Activated CD4-positive, alpha-beta T cell treated with anti-CD3 and anti-CD28 coated beads, Interleukin-2, amount 10 ng/mL, durations not matched to agents 24 days and 14 days (primary cell): ENCODE measurements around the gene RPRD1A. TPM values are rescaled to one million over a fixed set of nuclear protein-coding genes. Genes with fewer than 3 reads are reported as not detected.
"Not testable (repeated sequence)": the region's sequence is repeated elsewhere in the genome, so short reads cannot be mapped to it uniquely, and the experiment has no call there.

Source experiments
- DNase-seq: peaks from one replicate; pipeline ENCODE4 v3.0.0; 2022
- H3K27ac Mint-ChIP-seq: one replicate; pipeline ENCODE4 v1.8.0; 2022; ENCODE audit warnings: mild to moderate bottlenecking, mixed read lengths
- H3K27me3 Mint-ChIP-seq: one replicate; pipeline ENCODE4 v1.8.0; 2022; ENCODE audit warnings: mixed read lengths
- H3K36me3 Mint-ChIP-seq: one replicate; pipeline ENCODE4 v1.8.0; 2022; ENCODE audit warnings: low read depth, mild to moderate bottlenecking, mixed read lengths
- H3K4me1 Mint-ChIP-seq: one replicate; pipeline ENCODE4 v1.8.0; 2021; ENCODE audit warnings: mixed read lengths
- H3K4me3 Mint-ChIP-seq: one replicate; pipeline ENCODE4 v1.8.0; 2022; ENCODE audit warnings: mild to moderate bottlenecking, moderate library complexity, mixed read lengths
- H3K9me3 Mint-ChIP-seq: one replicate; pipeline ENCODE4 v1.8.0; 2021; ENCODE audit warnings: mixed read lengths
- intact Hi-C: fragments of 100-400 bp; cut with micrococcal nuclease; formaldehyde crosslinking; loops from one replicate; pipeline ENCODE4 v1.15.1; 2023
- total RNA-seq: library from RNA; stranded (reverse); gene quantifications from 2 replicates; pipeline ENCODE4 v1.2.3, GENCODE V29; 2022

RPRD1A gene
- total RNA-seq, 1 donor from 2014 or later = 27.4 TPM

GRCh38 chr18:35967866-35968265 is 99.5 kb downstream of the RPRD1A start:
- not testable (repeated sequence) for H3K36me3 Mint-ChIP-seq

GRCh38 chr18:35964319-35964718 is 103.0 kb downstream of the RPRD1A start:
- no peaks in the 10 kb centered on the region for H3K9me3 Mint-ChIP-seq
- H3K4me3 Mint-ChIP-seq = no peak overlapping the region
- peaks cover 6% of the 10 kb centered on the region for H3K4me1 Mint-ChIP-seq
- H3K36me3 Mint-ChIP-seq = no peaks in the 10 kb centered on the region
- DNase-seq = no peak
- intact Hi-C loops = no loop called here
- H3K27me3 Mint-ChIP-seq = peaks cover 1% of the 10 kb centered on the region
- H3K27ac Mint-ChIP-seq = peak overlapping the region; percentile 84

More at GRCh38 chr18:35967866-35968265, 99.5 kb downstream of the RPRD1A start:
- DNase-seq, H3K27me3 Mint-ChIP-seq, H3K4me3 Mint-ChIP-seq, intact Hi-C loops, H3K27ac Mint-ChIP-seq, H3K9me3 Mint-ChIP-seq: not testable (repeated sequence)
- peaks cover 21% of the 10 kb centered on the region for H3K4me1 Mint-ChIP-seq

DNA sequence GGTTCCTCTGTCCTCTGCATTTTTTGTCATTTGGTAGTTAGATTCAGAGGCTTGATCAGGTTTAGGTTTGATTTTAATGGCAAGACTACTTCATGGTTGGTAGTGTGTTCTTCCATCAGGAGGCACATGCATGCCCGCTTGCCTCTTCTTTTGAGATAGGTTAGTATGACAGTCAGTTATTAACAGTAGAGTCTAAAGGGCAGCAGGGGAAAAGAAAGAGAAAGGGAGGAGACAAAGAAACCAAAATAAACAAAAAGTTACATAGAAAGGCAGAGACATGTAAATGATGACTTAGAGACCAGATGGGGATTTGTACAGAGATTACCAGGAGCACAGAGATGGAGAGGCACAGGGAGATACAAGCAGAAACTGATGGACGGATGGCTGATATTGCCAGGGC is 105.0 kb downstream of the RPRD1A start:
- peaks cover 15% of the 10 kb centered on the region for H3K27me3 Mint-ChIP-seq
- H3K4me1 Mint-ChIP-seq = peaks cover 2% of the 10 kb centered on the region
- no peak for DNase-seq
- no peaks in the 10 kb centered on the region for H3K36me3 Mint-ChIP-seq
- no peak overlapping the region for H3K4me3 Mint-ChIP-seq
- no peak overlapping the region for H3K27ac Mint-ChIP-seq
- peaks cover 3% of the 10 kb centered on the region for H3K9me3 Mint-ChIP-seq
- intact Hi-C loops = no loop called here

DNA sequence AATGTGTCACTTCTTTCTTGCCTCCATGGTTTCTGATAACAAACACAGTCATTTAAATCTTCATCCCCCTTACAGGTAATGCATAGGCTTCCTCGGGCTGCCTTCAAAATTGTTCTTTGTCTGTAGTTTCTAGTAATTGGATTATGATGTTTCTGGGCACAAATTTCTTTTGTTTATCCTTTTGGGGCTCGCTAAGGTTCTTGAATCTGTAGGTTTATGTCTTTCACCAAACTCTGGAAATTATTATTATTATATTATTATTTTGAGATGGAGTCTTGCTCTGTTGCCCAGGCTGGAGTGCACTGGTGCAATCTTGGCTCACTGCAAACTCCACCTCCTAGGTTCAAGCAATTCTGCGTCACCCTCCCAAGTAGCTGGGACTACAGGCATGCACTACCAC is 111.1 kb downstream of the RPRD1A start:
- Mint-ChIP-seq H3K36me3 (no peaks in the 10 kb centered on the region), H3K4me1 (no peaks in the 10 kb centered on the region), H3K9me3 (peaks cover 3% of the 10 kb centered on the region), H3K27ac (no peak overlapping the region), H3K4me3 (no peak overlapping the region), H3K27me3 (peaks cover 26% of the 10 kb centered on the region)
- DNase-seq = no peak
- intact Hi-C loops = loop anchor here (10.0 kb wide), 1 partner anchor 571 kb away; no protein-coding TSS in a partner anchor

DNA sequence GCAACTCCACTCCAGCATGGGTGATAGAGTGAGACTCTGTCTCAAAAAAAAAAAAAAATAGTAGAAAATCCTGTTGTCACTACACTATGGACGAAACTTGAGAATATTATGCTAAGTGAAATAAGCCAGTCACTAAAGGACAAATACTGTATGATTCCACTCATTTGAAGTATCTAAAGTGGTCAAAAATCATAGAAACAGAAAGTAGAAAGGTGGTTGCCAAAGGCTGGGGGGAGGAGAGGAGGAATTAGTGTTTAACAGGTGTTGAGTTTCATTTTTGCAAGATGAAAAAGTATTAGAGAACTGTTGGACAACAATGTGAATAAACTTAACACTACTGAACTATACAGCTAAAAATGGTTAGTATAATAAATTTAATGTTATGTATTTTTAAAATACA is 113.7 kb downstream of the RPRD1A start:
- H3K36me3 Mint-ChIP-seq = no peaks in the 10 kb centered on the region
- H3K4me3 Mint-ChIP-seq = no peak overlapping the region
- peaks cover 3% of the 10 kb centered on the region for H3K9me3 Mint-ChIP-seq
- H3K4me1 Mint-ChIP-seq = peaks cover 4% of the 10 kb centered on the region
- peaks cover 31% of the 10 kb centered on the region for H3K27me3 Mint-ChIP-seq
- no peak overlapping the region for H3K27ac Mint-ChIP-seq
- peak; percentile 16 for DNase-seq
- intact Hi-C loops = loop anchor here (5.0 to 10.0 kb wide), 2 partner anchors 546 to 569 kb away; no protein-coding TSS in a partner anchor

GRCh38 chr18:35950628-35950982 is 116.8 kb downstream of the RPRD1A start:
- H3K9me3 Mint-ChIP-seq = peaks cover 3% of the 10 kb centered on the region
- intact Hi-C loops = loop anchor here (5.0 to 10.0 kb wide), 2 partner anchors 543 to 566 kb away; no protein-coding TSS in a partner anchor
- no peak overlapping the region for H3K27ac Mint-ChIP-seq
- H3K4me1 Mint-ChIP-seq = peaks cover 4% of the 10 kb centered on the region
- DNase-seq = peak; percentile 32
- no peaks in the 10 kb centered on the region for H3K36me3 Mint-ChIP-seq
- H3K4me3 Mint-ChIP-seq = peak overlapping the region; percentile 86
- peaks cover 19% of the 10 kb centered on the region for H3K27me3 Mint-ChIP-seq

- Mint-ChIP-seq H3K9me3 (peaks cover 3% of the 10 kb centered on the region), H3K36me3 (no peaks in the 10 kb centered on the region), H3K4me3 (peak overlapping the region; percentile 86), H3K27ac (no peak overlapping the region), H3K4me1 (peaks cover 4% of the 10 kb centered on the region), H3K27me3 (peaks cover 18% of the 10 kb centered on the region)
- intact Hi-C loops = loop anchor here (5.0 to 10.0 kb wide), 2 partner anchors 543 to 565 kb away; no protein-coding TSS in a partner anchor
- DNase-seq = peak; percentile 88
Measured at GRCh38 chr18:35949903-35950627, 117.3 kb downstream of the RPRD1A start.

- Mint-ChIP-seq H3K27ac (no peak overlapping the region), H3K27me3 (peaks cover 16% of the 10 kb centered on the region), H3K36me3 (no peaks in the 10 kb centered on the region), H3K4me1 (peaks cover 4% of the 10 kb centered on the region), H3K9me3 (peaks cover 3% of the 10 kb centered on the region), H3K4me3 (no peak overlapping the region)
- intact Hi-C loops = no loop called here
- peak; percentile 10 for DNase-seq
Measured at GRCh38 chr18:35949090-35949489, 118.3 kb downstream of the RPRD1A start.

- no peaks in the 10 kb centered on the region for H3K36me3 Mint-ChIP-seq
- H3K4me1 Mint-ChIP-seq = peaks cover 4% of the 10 kb centered on the region
- no peak overlapping the region for H3K27ac Mint-ChIP-seq
- intact Hi-C loops = no loop called here
- peaks cover 3% of the 10 kb centered on the region for H3K9me3 Mint-ChIP-seq
- DNase-seq = no peak
- H3K4me3 Mint-ChIP-seq = no peak overlapping the region
- peaks cover 14% of the 10 kb centered on the region for H3K27me3 Mint-ChIP-seq
Measured at GRCh38 chr18:35948080-35948479, 119.3 kb downstream of the RPRD1A start.

GRCh38 chr18:35942661-35943060 is 124.7 kb downstream of the RPRD1A start:
- no peak overlapping the region for H3K27ac Mint-ChIP-seq
- H3K4me3 Mint-ChIP-seq = no peak overlapping the region
- intact Hi-C loops = no loop called here
- peak; percentile 27 for DNase-seq
- H3K4me1 Mint-ChIP-seq = no peaks in the 10 kb centered on the region
- H3K36me3 Mint-ChIP-seq = no peaks in the 10 kb centered on the region
- peaks cover 3% of the 10 kb centered on the region for H3K9me3 Mint-ChIP-seq
- no peaks in the 10 kb centered on the region for H3K27me3 Mint-ChIP-seq

DNA sequence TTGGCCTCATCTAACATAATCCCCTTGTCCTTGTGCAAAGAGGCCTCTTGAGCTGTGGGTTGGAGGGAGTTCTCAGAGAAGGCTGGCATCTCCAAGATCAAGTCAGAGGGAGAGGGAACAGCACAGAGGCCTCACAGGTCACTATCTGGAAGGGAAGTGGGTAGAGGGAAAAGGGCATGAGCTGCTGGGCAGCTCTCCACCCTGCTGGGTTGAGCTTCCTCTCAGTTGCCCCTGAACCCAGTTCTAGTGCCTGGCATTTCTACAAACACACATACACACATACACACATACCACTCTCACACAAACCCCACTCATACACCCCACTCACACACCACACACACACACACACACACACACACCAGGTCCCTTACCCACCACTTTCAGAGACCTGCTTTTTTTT is 125.2 kb downstream of the RPRD1A start:
- Mint-ChIP-seq H3K4me3 (no peak overlapping the region), H3K9me3 (peaks cover 3% of the 10 kb centered on the region), H3K27ac (no peak overlapping the region), H3K27me3 (no peaks in the 10 kb centered on the region), H3K4me1 (no peaks in the 10 kb centered on the region), H3K36me3 (no peaks in the 10 kb centered on the region)
- no peak for DNase-seq
- intact Hi-C loops = no loop called here

DNA sequence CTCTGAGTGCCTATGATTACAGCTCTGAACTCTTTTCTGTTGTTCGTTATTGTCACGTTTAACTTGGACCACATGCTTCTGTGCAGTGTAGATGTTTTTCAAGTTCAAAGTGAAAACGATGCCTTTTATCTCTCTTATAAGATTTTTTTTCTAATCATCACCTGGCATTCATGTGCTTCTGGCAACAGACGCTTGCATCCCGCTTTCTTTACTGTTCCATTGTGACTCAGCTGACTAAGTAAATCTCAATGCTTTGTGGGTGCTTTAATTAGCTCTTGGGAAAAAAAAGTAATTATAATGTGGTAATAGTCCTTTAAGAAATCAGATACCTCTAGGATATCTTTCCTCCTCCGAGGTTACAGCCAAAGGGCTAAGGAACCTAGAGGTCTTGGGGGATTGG is 126.1 kb downstream of the RPRD1A start:
- DNase-seq = peak; percentile 26
- Mint-ChIP-seq H3K27me3 (no peaks in the 10 kb centered on the region), H3K4me1 (no peaks in the 10 kb centered on the region), H3K36me3 (no peaks in the 10 kb centered on the region), H3K4me3 (no peak overlapping the region), H3K9me3 (no peaks in the 10 kb centered on the region), H3K27ac (no peak overlapping the region)
- intact Hi-C loops = no loop called here
